Superior temporal gyrus (tissue), 1 donor: ENCODE results near the gene OR5AP2.
"Not testable (repeated sequence)": the region's sequence is repeated elsewhere in the genome, so short reads cannot be mapped to it uniquely, and the experiment has no call there.

Experiments
- DNase-seq: peaks from one replicate; pipeline ENCODE4 v3.0.0-alpha.2; 2016; ENCODE audit errors: extremely low spot score

The OR5AP2 gene

GRCh38 chr11:56642339-56642738, at the start of gene OR5AP2:
TSS of gene OR5AP2 (minus strand) at chr11:56642439. CDS start at chr11:56642439, 0 bp downstream.
- no peak for DNase-seq

GRCh38 chr11:56691179-56691578, 48.9 kb upstream of the OR5AP2 start:
- not testable (repeated sequence) for DNase-seq

- no peak for DNase-seq
Measured at GRCh38 chr11:56688554-56689100, 46.4 kb upstream of the OR5AP2 start.

- DNase-seq = no peak
Measured at GRCh38 chr11:56670984-56671383, 28.7 kb upstream of the OR5AP2 start.

GRCh38 chr11:56663386-56663785, 21.1 kb upstream of the OR5AP2 start, which contains the start of gene OR5AR1:
TSS of gene OR5AR1 (plus strand) at chr11:56663686. CDS start at chr11:56663686, 0 bp downstream.
- DNase-seq = no peak

- DNase-seq = no peak
Measured at GRCh38 chr11:56659755-56660154, 17.5 kb upstream of the OR5AP2 start.

GRCh38 chr11:56637500-56637899, 4.7 kb downstream of the OR5AP2 start:
- DNase-seq = no peak

- DNase-seq = no peak
Measured at GRCh38 chr11:56636861-56637260, 5.4 kb downstream of the OR5AP2 start.

GRCh38 chr11:56632329-56632728, 9.9 kb downstream of the OR5AP2 start:
- no peak for DNase-seq

- DNase-seq = no peak
Measured at GRCh38 chr11:56625946-56626345, 16.3 kb downstream of the OR5AP2 start.

- peak; percentile 71 for DNase-seq
Measured at GRCh38 chr11:56624661-56625110, 17.6 kb downstream of the OR5AP2 start.

GRCh38 chr11:56611174-56611573, 31.1 kb downstream of the OR5AP2 start:
- DNase-seq = no peak

GRCh38 chr11:56592088-56592717, 50.0 kb downstream of the OR5AP2 start:
- DNase-seq = not testable (repeated sequence)
